PC-3 (cell line): ENCODE measurements around the gene ZNF148. TPM values are rescaled to one million over a fixed set of nuclear protein-coding genes. Genes with fewer than 3 reads are reported as not detected.
"Not testable (repeated sequence)": the region's sequence is repeated elsewhere in the genome, so short reads cannot be mapped to it uniquely, and the experiment has no call there.

ENCODE experiments used
- ATAC-seq: fragments of 200-7000 bp; cut with Tn5 transposase; 2 replicates; pipeline ENCODE4 v1.9.1; 2020; ENCODE audit warnings: mild to moderate bottlenecking, moderate library complexity
- BruUV-seq: library from RNA; stranded (reverse); fragments of 400-500 nt; replicated peaks from 2 replicates; lab custom pipeline; 2021; lab: Mats Ljungman, UMichigan
- CTCF ChIA-PET: fragments of 300-600 bp; sonication (Branson Sonifier 250); formaldehyde crosslinking; loops from one replicate; lab custom pipeline; 2022; ENCODE audit warnings: antibody characterized with exemption; lab: Charles Lee
- POLR2A ChIA-PET: fragments of 300-600 bp; sonication (Branson Sonifier 250); formaldehyde crosslinking; loops from one replicate; lab custom pipeline; 2022; ENCODE audit warnings: antibody characterized with exemption; ENCODE audit not compliant: unreplicated experiment; lab: Charles Lee
- DNase-seq: peaks from one replicate; pipeline ENCODE4 v3.0.0-alpha.2; 2015
- H2AFZ ChIP-seq: fragments of 300-600 bp; sonication (generic); 2 replicates; pipeline ENCODE4 v1.6.0; 2016; ENCODE audit warnings: antibody characterized with exemption, low read length
- H3F3A ChIP-seq: fragments of 300-600 bp; sonication (generic); one replicate; pipeline ENCODE4 v1.6.0; 2017; ENCODE audit warnings: antibody characterized with exemption, low read length, control low read depth, mild to moderate bottlenecking; ENCODE audit not compliant: unreplicated experiment
- H3K27ac ChIP-seq: fragments of 300-600 bp; sonication (generic); 2 replicates; pipeline ENCODE4 v1.5.1; 2016; ENCODE audit warnings: mild to moderate bottlenecking, low read length
- H3K27me3 ChIP-seq: fragments of 300-600 bp; sonication (generic); 2 replicates; pipeline ENCODE4 v1.6.1; 2016; ENCODE audit warnings: low read length, mixed read lengths
- H3K36me3 ChIP-seq: fragments of 300-600 bp; sonication (generic); 2 replicates; pipeline ENCODE4 v1.6.1; 2016; ENCODE audit warnings: low read depth, mixed run types, low read length, mixed read lengths
- H3K4me1 ChIP-seq: fragments of 300-600 bp; sonication (generic); 2 replicates; pipeline ENCODE4 v1.5.1; 2016; ENCODE audit warnings: low read length; ENCODE audit not compliant: insufficient read depth
- H3K4me2 ChIP-seq: fragments of 300-600 bp; sonication (generic); 2 replicates; pipeline ENCODE4 v1.6.0; 2016; ENCODE audit warnings: low read length
- H3K4me3 ChIP-seq: fragments of 300-600 bp; sonication (generic); 2 replicates; pipeline ENCODE4 v1.5.1; 2016; ENCODE audit warnings: mild to moderate bottlenecking, low read length, mixed read lengths
- H3K79me2 ChIP-seq: fragments of 300-600 bp; sonication (generic); 2 replicates; pipeline ENCODE4 v1.6.1; 2017; ENCODE audit warnings: low read length, mixed read lengths
- H3K9ac ChIP-seq: fragments of 300-600 bp; sonication (generic); 2 replicates; pipeline ENCODE4 v1.6.0; 2016; ENCODE audit warnings: mild to moderate bottlenecking, low read length
- H3K9me2 ChIP-seq: fragments of 300-600 bp; sonication (generic); replicated peaks from 2 replicates; pipeline ENCODE4 v1.6.1; 2016; ENCODE audit warnings: mixed run types, low read length, mixed read lengths
- H3K9me3 ChIP-seq: fragments of 300-600 bp; sonication (generic); 2 replicates; pipeline ENCODE4 v1.6.1; 2016; ENCODE audit warnings: low read length, mixed read lengths
- H4K20me1 ChIP-seq: fragments of 300-600 bp; sonication (generic); 2 replicates; pipeline ENCODE4 v1.6.1; 2016; ENCODE audit warnings: low read length, mixed read lengths
- CTCF ChIP-seq: fragments of 300-600 bp; sonication (generic); conservative IDR thresholded peaks from 2 replicates; pipeline ENCODE4 v1.5.1; 2017; ENCODE audit warnings: antibody characterized with exemption, low read depth, mild to moderate bottlenecking, low read length
- EZH2 ChIP-seq: fragments of 300-600 bp; sonication (generic); IDR thresholded peaks from one replicate; pipeline ENCODE4 v1.6.1; 2017; ENCODE audit warnings: antibody characterized with exemption, mild to moderate bottlenecking, low read length; ENCODE audit not compliant: unreplicated experiment
- EZH2phosphoT487 ChIP-seq: fragments of 300-600 bp; sonication (generic); IDR thresholded peaks from 2 replicates; pipeline ENCODE4 v1.6.1; 2018; ENCODE audit warnings: mild to moderate bottlenecking, antibody characterized with exemption, low read length, borderline replicate concordance
- intact Hi-C: fragments of 100-400 bp; cut with micrococcal nuclease; formaldehyde crosslinking; loops from 2 replicates; pipeline ENCODE4 v1.9.0; 2023
- total RNA-seq: library from RNA; depleted of rRNA; stranded (reverse); fragments of >200 nt; gene quantifications from 2 replicates; pipeline ENCODE4 v1.2.3, GENCODE V29; 2014

ZNF148 gene
- total RNA-seq, 1 experiment from 2014 or later: 18.1 TPM

GRCh38 chr3:125349055-125349454, 26.1 kb downstream of the ZNF148 start:
- H2AFZ ChIP-seq: no peak overlapping the region
- POLR2A ChIA-PET: no interaction called here
- DNase-seq (no peak), ATAC-seq (no peak)
- CTCF ChIA-PET: no interaction called here
- intact Hi-C loops: no loop called here
- H3K9ac ChIP-seq: no peak overlapping the region
- H3K27ac ChIP-seq: no peak overlapping the region
- no peaks in the 10 kb centered on the region for H3F3A ChIP-seq
- H3K36me3 ChIP-seq: 0 out of 2 replicates have a peak, but pooled peaks cover 6% of the 10 kb centered on the region
- peaks cover 12% of the 10 kb centered on the region; the same call in 1 of the 2 replicates for H3K4me1 ChIP-seq
- peaks cover 99% of the 10 kb centered on the region for H3K79me2 ChIP-seq
- no peak overlapping the region for H3K4me3 ChIP-seq
- H3K9me2 ChIP-seq: no peaks in the 10 kb centered on the region
- TF ChIP-seq EZH2: no peak
- no peak for TF ChIP-seq CTCF
- TF ChIP-seq EZH2phosphoT487: no peak
- H3K4me2 ChIP-seq: no peak overlapping the region
- no peaks in the 10 kb centered on the region for H3K9me3 ChIP-seq
- H4K20me1 ChIP-seq: no peaks in the 10 kb centered on the region
- H3K27me3 ChIP-seq: no peaks in the 10 kb centered on the region
- no TSS peak for BruUV-seq

GRCh38 chr3:125343367-125343766, 31.8 kb downstream of the ZNF148 start:
- not testable (repeated sequence) for H3K4me3 ChIP-seq, H4K20me1 ChIP-seq, BruUV-seq

GRCh38 chr3:125340121-125340520, 35.0 kb downstream of the ZNF148 start:
- no peak for ATAC-seq

More at GRCh38 chr3:125343367-125343766, 31.8 kb downstream of the ZNF148 start:
- H3K27me3 ChIP-seq, H3K27ac ChIP-seq, POLR2A ChIA-PET, H2AFZ ChIP-seq, H3K4me1 ChIP-seq, H3K9me2 ChIP-seq, intact Hi-C loops, H3K9ac ChIP-seq, ATAC-seq, CTCF ChIA-PET, DNase-seq, H3K4me2 ChIP-seq, H3K9me3 ChIP-seq, H3F3A ChIP-seq, H3K36me3 ChIP-seq: not testable (repeated sequence)
- H3K79me2 ChIP-seq: peaks cover 97% of the 10 kb centered on the region

More at GRCh38 chr3:125340121-125340520, 35.0 kb downstream of the ZNF148 start:
- Histone ChIP-seq H3K79me2 (peaks cover 96% of the 10 kb centered on the region), H3F3A (no peaks in the 10 kb centered on the region), H3K27me3 (no peaks in the 10 kb centered on the region), H3K27ac (no peak overlapping the region), H3K4me3 (no peak overlapping the region), H4K20me1 (peaks cover 5% of the 10 kb centered on the region; the same call in 1 of the 2 replicates), H3K36me3 (0 out of 2 replicates have a peak, but pooled peaks cover 3% of the 10 kb centered on the region), H3K9me2 (no peaks in the 10 kb centered on the region), H2AFZ (no peak overlapping the region), H3K4me1 (no peaks in the 10 kb centered on the region), H3K4me2 (no peak overlapping the region), H3K9me3 (no peaks in the 10 kb centered on the region), H3K9ac (no peak overlapping the region)
- ChIA-PET POLR2A (no interaction called here), CTCF (no interaction called here)
- intact Hi-C loops: no loop called here
- no peak for TF ChIP-seq CTCF
- no peak for TF ChIP-seq EZH2
- TF ChIP-seq EZH2phosphoT487: no peak
- DNase-seq: no peak
- BruUV-seq: no TSS peak
